Mononuclear cell (primary cell): ENCODE data around the gene SLC38A2. TPM values are rescaled to one million over a fixed set of nuclear protein-coding genes. Genes with fewer than 3 reads are reported as not detected.

ENCODE experiments used
- H3K27me3 ChIP-seq: 2 replicates; pipeline ENCODE4 v1.6.0; 2011; ENCODE audit warnings: low read length, control low read depth; ENCODE audit not compliant: insufficient read depth
- H3K4me1 ChIP-seq: 2 replicates; pipeline ENCODE4 v1.5.1; 2011; ENCODE audit warnings: mild to moderate bottlenecking, low read length, control low read depth; ENCODE audit not compliant: insufficient read depth
- H3K4me3 ChIP-seq: 2 replicates; pipeline ENCODE4 v1.5.1; 2011; ENCODE audit warnings: mild to moderate bottlenecking, low read length, moderate library complexity
- H3K9me3 ChIP-seq: 2 replicates; pipeline ENCODE4 v1.5.1; 2011; ENCODE audit warnings: low read depth, mild to moderate bottlenecking, control low read depth, low read length
- total RNA-seq: library from RNA; depleted of rRNA; stranded (reverse); fragments of >200 nt; gene quantifications from one replicate; pipeline ENCODE4 v1.2.3, GENCODE V29; 2012

SLC38A2 gene
- total RNA-seq, 1 donor, result 277 TPM

DNA sequence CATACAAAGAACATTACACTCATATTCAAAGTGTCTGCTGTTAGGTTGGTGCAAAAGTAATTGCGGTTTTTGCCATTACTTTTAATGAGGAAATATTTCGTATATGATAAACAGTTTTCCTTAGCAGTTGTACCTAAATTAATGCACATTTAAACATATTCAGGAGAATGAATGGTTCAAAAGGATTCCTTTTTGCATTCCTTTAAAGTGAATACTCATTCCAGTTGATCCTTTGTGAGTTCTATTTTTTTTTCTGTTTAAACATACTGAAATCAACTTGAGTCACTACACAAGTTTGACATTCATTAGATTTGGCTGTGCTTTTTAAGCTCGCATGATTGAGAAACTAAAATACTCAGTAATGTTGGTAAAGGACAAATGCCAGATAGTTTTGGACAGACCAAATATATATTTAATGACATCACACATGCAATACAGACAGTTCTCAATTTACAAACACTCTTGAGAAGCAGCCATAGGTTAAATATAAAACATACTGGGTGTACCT lies 13.8 kb upstream of the SLC38A2 start:
- Histone ChIP-seq H3K27me3 (no peaks in the 10 kb centered on the region), H3K4me1 (peaks cover 61% of the 10 kb centered on the region), H3K9me3 (no peaks in the 10 kb centered on the region), H3K4me3 (no peak overlapping the region)

DNA sequence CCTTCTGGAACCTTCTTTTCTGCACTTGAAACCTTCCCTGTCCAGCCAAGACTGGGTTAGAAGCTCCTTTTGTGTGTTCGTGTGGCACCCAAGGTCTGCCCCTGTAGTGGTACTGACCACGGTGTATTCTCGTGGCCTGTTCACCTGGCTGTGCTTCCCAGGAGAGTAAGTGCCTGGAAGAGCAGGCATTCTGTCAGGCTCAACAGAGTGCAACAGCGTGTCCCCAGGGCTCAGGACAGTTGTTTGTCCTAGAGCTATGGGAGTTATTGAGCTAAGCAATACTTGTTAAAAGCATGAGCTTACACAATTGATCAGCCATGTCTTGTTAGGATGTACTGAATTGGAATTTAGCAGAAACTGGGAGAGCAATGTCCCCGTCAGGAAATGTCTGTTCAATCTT lies 12.9 kb upstream of the SLC38A2 start:
- no peak overlapping the region for H3K4me3 ChIP-seq

DNA sequence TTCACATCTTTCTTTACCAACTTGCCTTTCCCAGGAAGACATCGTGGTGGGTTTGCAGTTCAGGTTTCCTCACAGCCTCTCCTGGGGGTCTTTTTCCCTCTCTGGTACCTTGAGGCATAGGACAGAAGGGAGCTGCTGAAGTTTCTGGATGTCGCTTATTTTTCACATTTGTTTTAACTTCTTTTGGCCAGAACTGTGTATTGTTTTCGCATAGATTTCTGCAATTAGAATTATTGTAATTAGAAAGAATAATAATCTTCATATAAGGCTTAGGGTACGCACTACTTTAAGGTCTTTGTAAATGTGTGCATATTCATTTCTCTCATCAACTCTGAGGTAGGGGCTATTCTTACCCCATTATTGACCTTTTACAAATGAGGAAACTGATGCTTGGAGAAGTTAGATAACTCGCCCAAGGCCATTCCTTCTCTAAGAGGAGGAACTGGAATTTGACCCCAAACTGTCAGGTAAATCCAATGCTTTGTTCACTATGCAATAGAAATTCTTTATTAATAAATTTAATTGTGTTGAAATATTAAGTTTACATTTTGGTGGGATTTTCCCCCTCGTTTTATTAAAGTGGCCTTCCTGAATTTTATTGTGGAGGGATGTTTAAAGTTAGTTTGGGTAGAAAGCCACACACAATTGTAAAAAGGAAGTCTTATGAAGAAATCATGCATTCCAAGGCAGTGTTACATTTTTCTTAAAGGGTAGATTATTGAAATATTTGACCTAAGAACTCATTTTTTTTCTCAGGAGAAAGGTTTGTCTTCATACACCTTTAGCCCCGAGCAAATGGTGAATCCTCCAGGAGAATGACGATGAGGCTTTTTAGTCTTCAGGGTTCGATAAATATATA lies 12.1 kb upstream of the SLC38A2 start:
- peak overlapping the region; percentile 68 for H3K4me3 ChIP-seq
- H3K9me3 ChIP-seq, result no peaks in the 10 kb centered on the region
- H3K27me3 ChIP-seq, result no peaks in the 10 kb centered on the region
- H3K4me1 ChIP-seq, result peaks cover 59% of the 10 kb centered on the region

More for the DNA sequence above, 12.9 kb upstream of the SLC38A2 start:
- H3K4me1 ChIP-seq, result peaks cover 59% of the 10 kb centered on the region
- no peaks in the 10 kb centered on the region for H3K27me3 ChIP-seq
- no peaks in the 10 kb centered on the region for H3K9me3 ChIP-seq

DNA sequence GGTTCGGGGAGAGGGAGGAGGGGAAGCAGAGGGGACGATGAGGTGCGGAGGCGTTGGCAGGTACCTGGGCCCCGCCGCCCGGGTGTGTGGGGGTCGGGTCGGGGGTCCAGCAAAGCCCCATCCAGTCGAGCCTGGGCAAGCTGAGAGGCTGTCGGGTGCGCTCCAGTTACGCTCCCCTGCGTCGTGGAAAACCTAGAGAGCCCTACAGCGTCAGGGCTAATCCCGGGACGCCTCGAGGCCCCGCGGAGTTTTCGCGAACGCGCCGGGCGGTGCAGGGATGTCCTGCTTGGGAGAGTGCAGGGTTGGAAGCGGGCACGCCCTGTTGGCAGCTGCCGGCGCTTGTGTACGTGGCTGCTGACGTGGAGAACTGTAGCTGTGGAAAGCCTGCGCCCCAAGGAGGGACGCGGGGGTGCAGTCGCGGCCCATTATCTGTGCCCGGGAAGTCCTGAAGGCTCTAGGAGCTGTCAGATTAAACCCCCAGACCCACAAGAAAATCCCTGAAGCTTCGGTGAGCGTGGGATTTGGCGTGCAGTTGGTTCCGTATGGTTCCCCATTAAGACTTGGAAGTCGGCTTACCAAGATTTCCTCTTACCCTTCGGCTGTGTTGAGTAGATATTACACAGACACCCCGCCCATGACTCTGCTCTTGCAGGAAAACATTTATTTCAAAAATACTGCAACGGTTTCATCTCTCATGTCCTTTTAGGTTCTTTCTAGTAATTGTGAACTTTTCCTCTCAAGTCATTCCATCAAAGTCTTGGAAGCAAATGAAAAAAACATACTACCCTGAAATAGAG lies 11.3 kb upstream of the SLC38A2 start:
- H3K4me1 ChIP-seq, result peaks cover 54% of the 10 kb centered on the region
- peak overlapping the region; percentile 68 for H3K4me3 ChIP-seq

DNA sequence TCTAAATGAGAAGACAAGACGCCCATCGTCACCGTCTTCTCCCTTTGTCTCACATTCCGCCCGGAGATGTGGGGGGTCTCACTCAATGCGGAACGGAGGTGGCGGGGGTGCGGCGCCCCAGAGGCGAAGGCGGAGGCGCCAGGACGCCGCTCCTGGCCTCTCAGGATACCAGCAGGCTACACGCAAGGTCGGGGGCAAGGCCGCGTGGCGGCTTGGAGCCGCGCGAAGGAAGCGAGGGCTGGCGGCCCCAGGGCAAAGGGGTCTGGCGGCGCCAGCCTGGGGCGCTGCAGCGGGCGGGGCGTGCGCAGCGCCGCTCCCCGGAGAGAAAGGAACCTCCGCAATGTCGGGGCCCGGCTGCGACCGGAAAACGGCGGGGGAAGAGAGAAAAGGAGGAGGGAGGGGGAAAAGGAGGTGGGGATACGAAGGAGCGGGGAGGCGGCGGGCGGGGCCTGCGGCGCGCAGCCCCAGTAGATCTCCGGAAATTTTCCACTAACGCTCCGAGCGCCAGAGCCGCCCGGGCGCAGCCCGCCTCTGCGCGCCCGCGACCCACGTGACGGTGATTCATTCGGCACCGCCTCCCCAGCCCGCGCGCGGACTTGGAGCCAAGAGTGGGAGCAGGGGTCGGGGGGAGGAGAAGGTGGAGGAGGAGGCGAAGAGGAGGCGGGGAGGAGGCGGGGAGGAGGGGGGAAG lies 10.5 kb upstream of the SLC38A2 start:
- Histone ChIP-seq H3K27me3 (no peaks in the 10 kb centered on the region), H3K4me1 (peaks cover 49% of the 10 kb centered on the region), H3K9me3 (no peaks in the 10 kb centered on the region), H3K4me3 (peak overlapping the region; percentile 68)

More for the DNA sequence above, 11.3 kb upstream of the SLC38A2 start:
- Histone ChIP-seq H3K9me3 (no peaks in the 10 kb centered on the region), H3K27me3 (no peaks in the 10 kb centered on the region)

DNA sequence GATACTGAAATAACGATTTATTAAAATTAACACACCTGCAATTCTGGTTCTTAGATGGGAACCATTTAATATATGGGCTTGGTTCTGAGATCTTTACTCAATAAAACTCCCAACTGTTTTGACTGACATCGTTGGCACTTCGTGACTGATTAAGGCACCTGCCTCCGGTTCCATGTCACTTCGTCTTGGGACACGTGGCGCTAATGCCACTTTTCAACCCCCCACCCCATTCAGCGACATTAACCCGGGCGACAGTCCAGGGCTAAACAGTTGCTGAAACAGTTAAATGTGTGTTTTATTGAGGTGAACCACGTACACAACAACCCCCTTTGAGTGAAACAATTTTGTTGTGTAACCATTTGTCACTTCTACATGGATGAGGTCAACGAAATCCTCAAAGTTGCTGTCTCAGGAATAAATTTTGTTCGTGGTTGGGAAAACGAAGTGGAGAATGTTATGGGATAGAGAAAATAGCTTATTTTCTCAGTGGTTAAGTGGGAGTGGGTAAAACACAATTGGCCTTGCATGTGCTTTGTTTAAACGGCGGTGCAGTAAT lies 9.9 kb upstream of the SLC38A2 start:
- peak overlapping the region; percentile 68 for H3K4me3 ChIP-seq
- no peaks in the 10 kb centered on the region for H3K9me3 ChIP-seq
- H3K4me1 ChIP-seq, result peaks cover 43% of the 10 kb centered on the region
- H3K27me3 ChIP-seq, result no peaks in the 10 kb centered on the region

DNA sequence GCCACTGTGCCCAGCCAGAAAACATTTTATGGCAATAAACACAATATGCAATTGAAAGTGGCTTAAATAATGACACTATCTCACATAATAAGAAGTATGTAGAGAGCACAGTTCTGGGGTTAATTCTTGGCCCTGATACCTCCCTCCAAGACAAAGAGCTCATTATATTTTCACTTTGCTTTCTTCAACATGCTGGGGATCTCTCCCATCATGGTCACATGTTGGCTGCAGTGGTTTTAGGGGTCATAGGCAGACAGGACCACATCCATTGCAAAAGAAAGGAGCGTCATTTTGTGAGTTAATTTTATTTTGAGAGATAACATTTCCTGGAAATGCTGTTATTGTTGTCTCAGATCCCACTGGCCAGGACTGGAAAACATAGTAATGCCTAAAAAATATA lies 8.3 kb upstream of the SLC38A2 start:
- no peaks in the 10 kb centered on the region for H3K27me3 ChIP-seq
- no peak overlapping the region for H3K4me3 ChIP-seq
- H3K9me3 ChIP-seq, result no peaks in the 10 kb centered on the region
- peaks cover 28% of the 10 kb centered on the region for H3K4me1 ChIP-seq

DNA sequence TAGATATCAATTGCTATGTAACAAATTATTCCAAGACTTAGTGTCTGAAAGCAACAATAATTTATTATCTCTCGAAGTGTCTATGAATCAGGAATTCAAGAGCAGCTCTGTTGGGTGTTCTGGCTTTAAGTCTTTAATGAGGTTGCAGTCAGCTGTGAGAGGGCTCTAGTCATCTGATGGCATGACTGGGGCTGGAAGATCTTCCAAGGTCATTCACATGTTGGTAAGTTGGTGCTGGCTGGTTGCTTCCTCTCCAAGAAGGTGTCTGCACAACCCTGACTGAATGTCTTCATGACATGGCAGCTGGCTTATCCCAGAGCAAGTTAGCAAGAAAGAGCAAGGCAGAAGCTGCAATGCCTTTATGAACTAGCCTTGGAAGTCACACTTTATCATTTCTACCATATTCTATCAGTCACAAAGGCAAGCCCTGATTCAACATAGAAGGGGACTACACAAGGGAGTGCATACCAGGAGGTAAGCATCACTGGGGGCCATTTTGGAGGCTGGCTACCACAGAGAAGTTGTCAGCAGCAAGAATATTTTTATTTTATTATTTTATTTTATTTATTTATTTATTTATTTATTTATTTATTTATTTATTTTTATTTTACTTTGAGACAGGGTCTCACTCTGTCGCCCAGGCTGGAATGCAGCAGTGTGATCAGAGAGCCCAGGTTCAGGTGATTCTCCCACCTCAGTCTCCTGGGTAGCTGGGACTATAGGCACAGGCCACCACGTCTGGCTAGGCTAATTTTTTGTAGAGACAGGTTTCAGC lies 7.6 kb upstream of the SLC38A2 start:
- H3K4me3 ChIP-seq, result no peak overlapping the region
- H3K27me3 ChIP-seq, result no peaks in the 10 kb centered on the region
- H3K9me3 ChIP-seq, result no peaks in the 10 kb centered on the region
- peaks cover 21% of the 10 kb centered on the region for H3K4me1 ChIP-seq

DNA sequence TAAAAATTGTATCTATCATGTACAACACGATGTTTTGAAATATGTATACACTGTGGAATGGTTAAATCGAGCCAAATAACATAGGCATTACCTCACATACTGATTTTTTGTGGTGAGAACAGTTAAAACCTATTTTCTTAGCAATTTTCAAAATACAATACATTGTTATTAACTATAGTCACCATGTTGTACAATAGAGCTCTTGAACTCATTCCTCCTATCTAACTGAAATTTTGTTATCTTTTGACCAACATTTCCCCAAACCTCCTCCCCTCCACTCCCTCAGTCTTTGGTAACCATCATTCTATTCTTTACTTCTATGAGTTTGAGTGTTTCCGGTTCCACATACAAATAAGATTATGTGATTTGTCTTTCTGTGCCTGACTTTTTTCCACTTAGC lies 6.8 kb upstream of the SLC38A2 start:
- Histone ChIP-seq H3K4me1 (peaks cover 14% of the 10 kb centered on the region), H3K9me3 (no peaks in the 10 kb centered on the region), H3K27me3 (no peaks in the 10 kb centered on the region), H3K4me3 (no peak overlapping the region)

DNA sequence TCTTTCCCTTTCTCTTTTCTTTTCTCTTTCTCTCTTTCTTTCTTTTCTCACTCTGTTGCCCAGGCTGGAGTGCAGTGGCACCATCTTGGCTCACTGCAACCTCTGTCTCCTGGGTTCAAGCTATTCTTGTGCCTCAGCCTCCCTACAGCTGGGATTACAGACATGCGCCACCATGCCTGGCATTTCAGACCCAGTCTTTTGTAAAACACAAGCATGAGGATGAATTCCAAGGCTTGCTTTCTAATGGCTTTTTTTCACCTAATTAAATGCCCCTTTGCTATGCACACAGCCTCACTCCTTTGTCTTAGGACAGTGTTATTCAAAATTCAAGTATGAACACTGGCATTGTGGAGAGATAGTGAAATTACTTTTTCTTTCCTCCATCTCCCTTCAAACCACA lies 6.0 kb upstream of the SLC38A2 start:
- Histone ChIP-seq H3K9me3 (no peaks in the 10 kb centered on the region), H3K4me3 (no peak overlapping the region), H3K4me1 (peaks cover 18% of the 10 kb centered on the region), H3K27me3 (no peaks in the 10 kb centered on the region)

DNA sequence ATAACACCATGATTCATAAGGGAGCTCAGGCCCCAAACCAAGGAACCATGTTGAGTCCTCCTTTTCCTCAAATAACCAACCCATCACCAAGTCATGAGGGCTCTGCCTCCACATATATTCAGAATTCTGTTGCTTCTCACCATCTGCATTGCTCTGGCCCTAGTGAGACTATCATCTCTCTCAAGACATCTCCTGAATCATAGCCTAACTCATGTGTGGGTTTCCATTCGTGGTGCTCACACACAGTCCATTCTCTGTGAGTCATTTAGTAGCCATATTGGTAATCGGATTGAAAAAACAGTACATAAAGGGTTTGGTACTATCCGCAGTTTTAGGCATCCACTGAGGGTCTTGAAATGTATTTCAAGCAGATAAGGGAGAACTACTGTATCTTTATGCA lies 5.1 kb upstream of the SLC38A2 start:
- Histone ChIP-seq H3K4me1 (peaks cover 19% of the 10 kb centered on the region), H3K27me3 (no peaks in the 10 kb centered on the region), H3K9me3 (no peaks in the 10 kb centered on the region), H3K4me3 (no peak overlapping the region)

DNA sequence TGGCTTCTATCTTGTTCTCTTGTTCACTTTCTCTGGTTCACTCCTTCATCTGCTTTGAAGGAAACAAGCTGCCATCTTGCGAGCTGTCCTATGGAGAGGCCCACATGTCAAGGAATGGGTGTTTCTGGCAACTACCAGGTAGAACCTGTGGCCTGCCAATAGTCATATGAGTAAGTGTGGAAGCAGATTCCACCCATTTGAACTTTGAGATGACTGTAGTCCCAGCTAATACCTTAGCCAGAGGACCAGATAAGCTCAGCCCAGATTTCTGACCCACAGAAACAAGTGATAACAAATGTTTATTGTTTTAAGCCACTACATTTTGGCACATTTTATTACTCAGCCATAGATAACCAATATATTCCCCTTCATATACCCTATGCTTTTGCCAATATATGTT lies 4.0 kb upstream of the SLC38A2 start:
- Histone ChIP-seq H3K4me1 (peaks cover 13% of the 10 kb centered on the region), H3K4me3 (no peak overlapping the region), H3K9me3 (no peaks in the 10 kb centered on the region), H3K27me3 (no peaks in the 10 kb centered on the region)

DNA sequence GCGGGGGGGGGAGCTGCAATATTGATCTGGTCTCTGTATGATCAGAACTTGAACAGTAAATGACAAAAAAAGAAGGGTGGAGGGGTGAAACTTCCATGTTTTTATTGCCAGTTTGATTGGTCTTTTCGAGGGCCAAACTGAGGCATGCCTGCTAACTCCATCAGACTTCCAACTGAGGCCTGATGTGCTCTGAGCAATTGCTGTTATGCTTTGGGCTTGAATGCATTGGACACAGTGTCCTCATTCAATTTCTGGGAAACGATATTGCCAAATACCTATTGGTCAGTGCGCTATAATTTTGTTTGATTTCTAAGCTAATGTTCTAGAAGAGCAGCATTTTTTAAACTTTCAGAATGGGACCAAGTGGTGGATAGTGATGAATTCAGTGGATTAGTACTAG lies 2.1 kb upstream of the SLC38A2 start:
- no peaks in the 10 kb centered on the region for H3K27me3 ChIP-seq
- no peaks in the 10 kb centered on the region for H3K9me3 ChIP-seq
- H3K4me3 ChIP-seq, result no peak overlapping the region
- H3K4me1 ChIP-seq, result peaks cover 22% of the 10 kb centered on the region

DNA sequence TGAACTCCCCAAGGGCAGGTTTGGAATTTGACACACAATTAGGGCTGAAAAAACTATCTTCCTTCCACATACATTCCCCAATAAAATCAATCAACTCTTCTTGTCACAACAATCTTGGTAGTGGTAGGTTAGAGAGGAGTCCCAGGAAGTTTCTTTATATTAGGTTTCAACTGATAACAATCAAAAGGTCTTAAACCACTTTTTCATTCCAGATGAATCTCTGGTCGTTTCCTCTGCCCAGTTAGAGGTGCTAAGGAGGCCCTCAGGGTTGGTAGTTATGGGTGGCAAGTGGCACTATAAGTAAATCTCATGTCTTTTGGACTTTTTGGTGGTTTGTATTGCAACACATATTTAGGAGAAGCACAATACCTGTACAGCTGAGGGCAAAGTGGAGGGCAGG lies 1.7 kb upstream of the SLC38A2 start:
- no peaks in the 10 kb centered on the region for H3K9me3 ChIP-seq
- H3K4me3 ChIP-seq, result no peak overlapping the region
- peaks cover 26% of the 10 kb centered on the region for H3K4me1 ChIP-seq
- H3K27me3 ChIP-seq, result no peaks in the 10 kb centered on the region
